Measurements from ENCODE around the gene ATG13.
"Not testable (repeated sequence)": the region's sequence is repeated elsewhere in the genome, so short reads cannot be mapped to it uniquely, and the experiment has no call there.

ATG13 gene

GRCh38 chr11:46649180-46649738, 31.9 kb downstream of the ATG13 start:
- no peak for DNase-seq

GRCh38 chr11:46655631-46656030, 38.3 kb downstream of the ATG13 start:
- no peak for DNase-seq

- DNase-seq = no peak
Observed at GRCh38 chr11:46657186-46657585, 39.8 kb downstream of the ATG13 start.

GRCh38 chr11:46658259-46658658, 40.9 kb downstream of the ATG13 start:
- DNase-seq = no peak

GRCh38 chr11:46659908-46660307, 42.6 kb downstream of the ATG13 start:
- DNase-seq = no peak

GRCh38 chr11:46661836-46662235, 44.5 kb downstream of the ATG13 start:
- DNase-seq = no peak

- DNase-seq = no peak
Observed at GRCh38 chr11:46662366-46662765, 45.0 kb downstream of the ATG13 start.

GRCh38 chr11:46663277-46663940, 46.1 kb downstream of the ATG13 start:
- no peak for DNase-seq

- DNase-seq = no peak
Observed at GRCh38 chr11:46664612-46665011, 47.3 kb downstream of the ATG13 start.

GRCh38 chr11:46665356-46665755, 48.0 kb downstream of the ATG13 start:
- DNase-seq = no peak

GRCh38 chr11:46666516-46666915, 49.2 kb downstream of the ATG13 start:
- DNase-seq = no peak

GRCh38 chr11:46667043-46667481, 49.7 kb downstream of the ATG13 start:
- no peak for DNase-seq

- no peak for DNase-seq
Observed at GRCh38 chr11:46668480-46669085, 51.2 kb downstream of the ATG13 start.

- no peak for DNase-seq
Observed at GRCh38 chr11:46669711-46670139, 52.4 kb downstream of the ATG13 start.

GRCh38 chr11:46670521-46670920, 53.2 kb downstream of the ATG13 start:
- DNase-seq = not testable (repeated sequence)

GRCh38 chr11:46671958-46672315, 54.6 kb downstream of the ATG13 start:
- DNase-seq = no peak

GRCh38 chr11:46672381-46672839, 55.1 kb downstream of the ATG13 start:
- no peak for DNase-seq

GRCh38 chr11:46673713-46674462, 56.5 kb downstream of the ATG13 start:
- DNase-seq = no peak

- no peak for DNase-seq
Observed at GRCh38 chr11:46674463-46675287, 57.3 kb downstream of the ATG13 start.

- DNase-seq = no peak
Observed at GRCh38 chr11:46675288-46675851, 58.0 kb downstream of the ATG13 start.

GRCh38 chr11:46675949-46676348, 58.6 kb downstream of the ATG13 start:
- no peak for DNase-seq

GRCh38 chr11:46676436-46677158, 59.2 kb downstream of the ATG13 start:
- no peak for DNase-seq
